AG09309 (cell line): ENCODE results near the gene MLPH.

Experiments used
- DNase-seq: peaks from one replicate; pipeline ENCODE4 v3.0.0-alpha.2; 2010; ENCODE audit warnings: low read depth
- H3K4me3 ChIP-seq: 2 replicates; pipeline ENCODE4 v1.5.1; 2011; ENCODE audit warnings: mild to moderate bottlenecking, low read depth, low read length, moderate library complexity; ENCODE audit not compliant: control insufficient read depth
- CTCF ChIP-seq: IDR thresholded peaks from 2 replicates; pipeline ENCODE4 v1.5.1; 2011; ENCODE audit warnings: mild to moderate bottlenecking, low read depth, low read length, inconsistent platforms; ENCODE audit not compliant: insufficient read depth, control insufficient read depth; ENCODE audit errors: missing control alignments

The MLPH gene

DNA sequence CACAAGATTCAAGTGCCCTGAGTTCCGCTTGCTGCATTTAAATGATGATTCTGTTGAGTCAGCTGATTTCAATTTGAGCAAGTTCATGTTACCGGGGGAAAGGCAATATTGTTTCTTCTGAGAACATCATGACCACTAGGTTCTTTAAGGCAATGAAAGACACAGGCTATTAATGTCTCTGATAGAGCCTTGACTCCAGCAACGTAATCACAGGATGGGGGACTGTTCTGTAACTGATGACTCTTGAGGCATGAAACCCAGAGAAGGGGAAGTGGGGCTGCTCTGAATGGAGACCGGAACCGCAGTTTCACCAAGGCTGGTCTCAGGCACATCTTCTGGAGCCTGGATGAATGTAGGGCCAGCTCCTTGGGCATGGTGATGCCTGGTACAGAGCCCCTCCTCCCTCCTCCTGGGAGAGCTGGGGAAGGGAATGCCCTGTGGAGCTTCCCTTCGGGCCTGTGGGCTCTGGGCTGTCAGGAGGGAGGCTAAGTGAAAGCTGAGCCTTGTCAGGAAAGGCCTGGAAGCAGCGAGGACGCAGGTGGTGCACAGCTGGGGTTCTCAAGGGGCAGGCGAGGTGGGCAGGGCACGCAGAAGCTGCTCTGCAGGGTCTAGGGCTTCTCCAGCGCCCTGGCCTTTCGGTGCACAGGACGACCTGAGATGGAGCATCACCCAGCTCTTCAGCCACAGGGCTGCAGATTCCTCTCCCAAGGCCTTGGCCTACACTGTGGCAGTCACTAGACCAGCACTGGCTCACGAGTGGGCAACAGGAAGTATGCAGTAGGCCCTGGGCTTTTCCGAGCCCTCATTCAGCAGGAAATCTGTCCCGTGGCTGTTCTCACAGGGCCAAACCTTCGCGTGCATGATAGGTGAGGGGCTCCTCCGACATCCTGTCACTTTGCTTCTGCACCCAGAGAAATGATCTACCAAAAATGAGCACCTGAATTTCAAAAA is 42.7 kb downstream of the MLPH start:
- TF ChIP-seq CTCF: no peak
- no peak for DNase-seq
- H3K4me3 ChIP-seq: no peak overlapping the region

GRCh38 chr2:237530472-237531433 is 43.7 kb downstream of the MLPH start:
- DNase-seq: no peak
- no peak for TF ChIP-seq CTCF
- H3K4me3 ChIP-seq: no peak overlapping the region

DNA sequence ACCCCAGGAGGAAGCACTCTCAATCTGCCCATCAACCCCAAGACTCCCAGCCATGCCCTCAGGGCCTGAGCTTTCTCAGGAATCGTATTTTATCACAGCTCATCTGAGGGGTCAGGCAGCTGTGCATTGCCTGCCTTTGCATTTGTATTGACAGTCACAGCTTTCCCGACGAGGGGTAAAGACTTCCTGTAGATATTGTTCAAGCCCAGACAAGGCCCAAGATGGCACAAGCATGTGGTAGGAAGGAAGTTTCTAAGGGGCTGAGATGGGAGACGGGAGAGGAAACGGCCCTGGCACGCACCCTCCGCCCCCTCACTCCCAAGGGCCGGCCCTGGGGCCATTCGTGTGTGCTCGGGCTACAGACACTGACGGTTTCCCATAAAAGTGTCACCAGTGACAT is 45.1 kb downstream of the MLPH start:
- DNase-seq: no peak
- no peak for TF ChIP-seq CTCF
- H3K4me3 ChIP-seq: no peak overlapping the region

GRCh38 chr2:237533668-237534161 is 46.7 kb downstream of the MLPH start:
- no peak for DNase-seq
- H3K4me3 ChIP-seq: no peak overlapping the region
- TF ChIP-seq CTCF: no peak

GRCh38 chr2:237534380-237534779 is 47.3 kb downstream of the MLPH start:
- H3K4me3 ChIP-seq: no peak overlapping the region
- no peak for DNase-seq
- TF ChIP-seq CTCF: no peak

DNA sequence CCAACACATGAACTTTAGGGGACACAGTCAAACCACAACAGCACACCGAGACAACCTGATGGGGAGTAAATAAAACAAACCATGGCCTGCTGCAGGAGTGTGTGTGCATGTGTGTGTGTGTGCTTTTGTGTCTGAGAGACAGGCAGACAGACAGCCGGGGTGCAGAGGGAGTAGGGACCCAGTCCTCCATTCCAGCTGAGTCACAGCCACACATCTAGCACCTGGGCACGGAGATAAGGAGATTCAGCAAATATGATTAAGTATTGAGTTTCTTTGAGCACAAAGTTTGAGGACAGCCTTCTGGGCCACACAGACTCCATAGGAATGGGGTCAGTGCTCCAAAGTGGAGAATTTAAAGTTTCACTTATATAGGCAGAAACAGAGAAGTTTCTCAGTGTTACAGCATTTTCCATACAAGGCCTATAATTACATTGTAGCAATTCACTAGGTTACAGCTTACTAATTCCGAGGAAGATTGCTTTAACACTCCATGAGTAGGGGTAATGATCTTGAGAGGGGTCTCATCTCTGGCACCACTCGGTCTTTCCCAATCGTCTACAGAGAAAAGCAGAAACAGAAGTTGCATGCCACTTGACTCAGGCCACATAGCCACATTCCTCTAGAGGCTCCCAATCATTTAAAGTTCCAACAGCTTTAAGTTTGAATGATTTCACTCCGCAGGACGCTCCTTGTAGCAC is 48.5 kb downstream of the MLPH start:
- H3K4me3 ChIP-seq: no peak overlapping the region
- DNase-seq: no peak
- TF ChIP-seq CTCF: no peak
